Measurements from ENCODE around the gene VOPP1.

VOPP1 gene

GRCh38 chr7:55496906-55497305 is 75.4 kb downstream of the VOPP1 start:
- H3K4me3 ChIP-seq (ENCODE audit: low read length, poor library complexity, severe bottlenecking), result no peak overlapping the region
- no peaks in the 10 kb centered on the region; the same call in 1 of the 2 replicates for H3K79me2 ChIP-seq (ENCODE audit: insufficient read depth, low read length)
- H3K4me2 ChIP-seq (ENCODE audit: low read depth, low read length, poor library complexity, severe bottlenecking), result no peak overlapping the region
- TF ChIP-seq EZH2phosphoT487 (IDR thresholded peaks at IDR 0.05; ENCODE audit: borderline replicate concordance) (no peak), CTCF (conservative IDR thresholded peaks at IDR 0.05; ENCODE audit: low read length) (no peak)
- H3K9ac ChIP-seq (ENCODE audit: low read depth, low read length, poor library complexity, severe bottlenecking), result no peak overlapping the region
- no peaks in the 10 kb centered on the region for H3K27me3 ChIP-seq (ENCODE audit: insufficient read depth, low read length, poor library complexity, severe bottlenecking)
- H3K4me1 ChIP-seq (ENCODE audit: insufficient read depth, low read length, poor library complexity, severe bottlenecking), result peaks cover 14% of the 10 kb centered on the region
- no peak overlapping the region for H2AFZ ChIP-seq (ENCODE audit: low read length)
- H3K9me3 ChIP-seq (ENCODE audit: insufficient read depth, low read depth, low read length), result no peaks in the 10 kb centered on the region
- peaks cover 45% of the 10 kb centered on the region; the same call in 1 of the 2 replicates for H3K36me3 ChIP-seq (ENCODE audit: insufficient read depth, low read length)
- no peaks in the 10 kb centered on the region for H3F3A ChIP-seq (ENCODE audit: low read depth)
- H3K9me2 ChIP-seq (replicated peaks; ENCODE audit: low read depth, low read length), result no peaks in the 10 kb centered on the region
- H4K20me1 ChIP-seq (ENCODE audit: insufficient read depth, low read length, poor library complexity, severe bottlenecking), result no peaks in the 10 kb centered on the region

- Histone ChIP-seq H3K4me1 (ENCODE audit: insufficient read depth, low read length, poor library complexity, severe bottlenecking) (peaks cover 14% of the 10 kb centered on the region), H3K9me3 (ENCODE audit: insufficient read depth, low read depth, low read length) (no peaks in the 10 kb centered on the region), H2AFZ (ENCODE audit: low read length) (no peak overlapping the region), H4K20me1 (ENCODE audit: insufficient read depth, low read length, poor library complexity, severe bottlenecking) (no peaks in the 10 kb centered on the region), H3K4me3 (ENCODE audit: low read length, poor library complexity, severe bottlenecking) (no peak overlapping the region), H3K9ac (ENCODE audit: low read depth, low read length, poor library complexity, severe bottlenecking) (no peak overlapping the region), H3F3A (ENCODE audit: low read depth) (no peaks in the 10 kb centered on the region), H3K9me2 (replicated peaks; ENCODE audit: low read depth, low read length) (no peaks in the 10 kb centered on the region), H3K79me2 (ENCODE audit: insufficient read depth, low read length) (no peaks in the 10 kb centered on the region; the same call in 1 of the 2 replicates), H3K27me3 (ENCODE audit: insufficient read depth, low read length, poor library complexity, severe bottlenecking) (no peaks in the 10 kb centered on the region), H3K36me3 (ENCODE audit: insufficient read depth, low read length) (peaks cover 65% of the 10 kb centered on the region; the same call in 1 of the 2 replicates), H3K4me2 (ENCODE audit: low read depth, low read length, poor library complexity, severe bottlenecking) (no peak overlapping the region)
- TF ChIP-seq CTCF (conservative IDR thresholded peaks at IDR 0.05; ENCODE audit: low read length) (no peak), EZH2phosphoT487 (IDR thresholded peaks at IDR 0.05; ENCODE audit: borderline replicate concordance) (no peak)
Measured at GRCh38 chr7:55494951-55495350, 77.4 kb downstream of the VOPP1 start.

GRCh38 chr7:55493408-55493807 is 78.9 kb downstream of the VOPP1 start:
- Histone ChIP-seq H3K4me1 (ENCODE audit: insufficient read depth, low read length, poor library complexity, severe bottlenecking) (peaks cover 9% of the 10 kb centered on the region), H3K9me2 (replicated peaks; ENCODE audit: low read depth, low read length) (no peaks in the 10 kb centered on the region), H3K9me3 (ENCODE audit: insufficient read depth, low read depth, low read length) (no peaks in the 10 kb centered on the region), H3F3A (ENCODE audit: low read depth) (no peaks in the 10 kb centered on the region), H3K36me3 (ENCODE audit: insufficient read depth, low read length) (peaks cover 75% of the 10 kb centered on the region; the same call in 1 of the 2 replicates), H3K4me2 (ENCODE audit: low read depth, low read length, poor library complexity, severe bottlenecking) (no peak overlapping the region), H3K9ac (ENCODE audit: low read depth, low read length, poor library complexity, severe bottlenecking) (no peak overlapping the region), H3K4me3 (ENCODE audit: low read length, poor library complexity, severe bottlenecking) (no peak overlapping the region), H4K20me1 (ENCODE audit: insufficient read depth, low read length, poor library complexity, severe bottlenecking) (no peaks in the 10 kb centered on the region), H2AFZ (ENCODE audit: low read length) (no peak overlapping the region), H3K79me2 (ENCODE audit: insufficient read depth, low read length) (no peaks in the 10 kb centered on the region), H3K27me3 (ENCODE audit: insufficient read depth, low read length, poor library complexity, severe bottlenecking) (no peaks in the 10 kb centered on the region)
- TF ChIP-seq EZH2phosphoT487 (IDR thresholded peaks at IDR 0.05; ENCODE audit: borderline replicate concordance), result no peak
- TF ChIP-seq CTCF (conservative IDR thresholded peaks at IDR 0.05; ENCODE audit: low read length), result no peak
